Esophagus muscularis mucosa (tissue), 3 donors: ENCODE measurements around the gene PGBD4.

Source experiments
- CTCF ChIP-seq, 3 experiments: fragments of 200-600 bp in 2 of 3; fragments of 450-650 bp in 1 of 3; sonication (generic) in 2 of 3; IDR thresholded peaks; one replicate each; pipeline ENCODE4 v1.5.1; 2017 to 2019; ENCODE audit warnings: antibody characterized with exemption in 3 of 3, mild to moderate bottlenecking in 2 of 3, moderate library complexity in 1 of 3
- POLR2A ChIP-seq: fragments of 450-650 bp; IDR thresholded peaks from one replicate; pipeline ENCODE4 v1.6.1; 2017; ENCODE audit warnings: antibody characterized with exemption, moderate library complexity, mild to moderate bottlenecking, low read depth

GRCh38 chr15:34059946-34060345 lies 41.9 kb upstream of the PGBD4 start:
- TF ChIP-seq CTCF (IDR thresholded peaks at IDR 0.05) = no peak
- TF ChIP-seq POLR2A = no peak
